Activated T-cell treated with anti-CD3 and anti-CD28 coated beads for 1 hour (primary cell): ENCODE measurements around the gene SERPINE1.
"Not testable (repeated sequence)": the region's sequence is repeated elsewhere in the genome, so short reads cannot be mapped to it uniquely, and the experiment has no call there.

Experiments
- DNase-seq: peaks from one replicate; pipeline ENCODE4 v3.0.0-alpha.2; 2020; ENCODE audit warnings: low read depth

Gene SERPINE1

GRCh38 chr7:101126651-101127459 is at the start of gene SERPINE1:
TSS of gene SERPINE1 (plus strand) at chr7:101127104. CDS start at chr7:101128394, 1,290 bp downstream.
- DNase-seq: peak; percentile 25

GRCh38 chr7:101077303-101078086 is 49.4 kb upstream of the SERPINE1 start:
- DNase-seq: peak; percentile 82

GRCh38 chr7:101081432-101081831 is 45.5 kb upstream of the SERPINE1 start:
- no peak for DNase-seq

GRCh38 chr7:101084865-101085161 is 42.1 kb upstream of the SERPINE1 start:
- no peak for DNase-seq

GRCh38 chr7:101085162-101085964 is 41.5 kb upstream of the SERPINE1 start, which contains the start of gene TRIM56:
TSS of gene TRIM56 (plus strand) at chr7:101085481. CDS start at chr7:101087313, 1,832 bp downstream.
- DNase-seq: peak; percentile 63

- no peak for DNase-seq
Measured at GRCh38 chr7:101087334-101088068, 39.4 kb upstream of the SERPINE1 start.

GRCh38 chr7:101088069-101088425 is 38.9 kb upstream of the SERPINE1 start:
- DNase-seq: no peak

- DNase-seq: no peak
Measured at GRCh38 chr7:101088858-101089529, 37.9 kb upstream of the SERPINE1 start.

GRCh38 chr7:101089876-101090275 is 37.0 kb upstream of the SERPINE1 start:
- no peak for DNase-seq

GRCh38 chr7:101092266-101092905 is 34.5 kb upstream of the SERPINE1 start:
- DNase-seq: not testable (repeated sequence)

- DNase-seq: no peak
Measured at GRCh38 chr7:101093906-101094305, 33.0 kb upstream of the SERPINE1 start.

GRCh38 chr7:101094376-101094775 is 32.5 kb upstream of the SERPINE1 start:
- no peak for DNase-seq

- no peak for DNase-seq
Measured at GRCh38 chr7:101094791-101095375, 32.0 kb upstream of the SERPINE1 start.

- DNase-seq: no peak
Measured at GRCh38 chr7:101096331-101096956, 30.5 kb upstream of the SERPINE1 start.

GRCh38 chr7:101096957-101097347 is 30.0 kb upstream of the SERPINE1 start:
- DNase-seq: no peak

GRCh38 chr7:101097561-101097960 is 29.3 kb upstream of the SERPINE1 start:
- DNase-seq: no peak

- DNase-seq: no peak
Measured at GRCh38 chr7:101099969-101100781, 26.7 kb upstream of the SERPINE1 start.

GRCh38 chr7:101100858-101101847 is 25.8 kb upstream of the SERPINE1 start:
- no peak for DNase-seq
